ENCODE results near the gene TRIM60.
"Not testable (repeated sequence)": the region's sequence is repeated elsewhere in the genome, so short reads cannot be mapped to it uniquely, and the experiment has no call there.

Gene TRIM60
- 0 reads per million in 4 experiments for total RNA-seq

GRCh38 chr4:165031436-165032211 lies at the start of gene TRIM60:
TSS of gene TRIM60 (plus strand) at chr4:165031999. CDS start at chr4:165040073, 8,074 bp downstream.
- no peak for DNase-seq

GRCh38 chr4:164989471-164989870 lies 42.3 kb upstream of the TRIM60 start:
- DNase-seq = no peak

DNA sequence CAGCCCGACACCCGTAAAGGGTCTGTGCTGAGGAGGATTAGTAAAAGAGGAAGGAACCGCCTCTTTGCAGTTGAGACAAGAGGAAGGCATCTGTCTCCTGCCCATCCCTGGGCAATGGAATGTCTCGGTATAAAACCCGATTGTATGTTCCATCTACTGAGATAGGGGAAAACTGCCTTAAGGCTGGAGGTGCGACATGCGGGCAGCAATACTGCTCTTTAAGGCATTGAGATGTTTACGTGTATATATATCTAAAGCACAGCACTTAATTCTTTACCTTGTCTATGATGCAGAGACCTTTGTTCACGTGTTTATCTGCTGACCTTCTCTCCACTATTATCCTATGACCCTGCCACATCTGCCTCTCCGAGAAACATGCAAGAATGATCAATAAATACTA lies 41.0 kb upstream of the TRIM60 start:
- not testable (repeated sequence) for DNase-seq

DNA sequence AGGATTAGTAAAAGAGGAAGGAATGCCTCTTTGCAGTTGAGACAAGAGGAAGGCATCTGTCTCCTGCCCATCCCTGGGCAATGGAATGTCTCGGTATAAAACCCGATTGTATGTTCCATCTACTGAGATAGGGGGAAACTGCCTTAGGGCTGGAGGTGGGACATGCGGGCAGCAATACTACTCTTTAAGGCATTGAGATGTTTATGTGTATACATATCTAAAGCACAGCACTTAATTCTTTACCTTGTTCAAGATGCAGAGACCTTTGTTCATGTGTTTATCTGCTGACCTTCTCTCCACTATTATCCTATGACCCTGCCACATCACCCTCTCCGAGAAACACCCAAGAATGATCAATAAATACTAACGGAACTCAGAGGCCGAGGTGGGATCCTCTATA lies 35.7 kb upstream of the TRIM60 start:
- DNase-seq = not testable (repeated sequence)

DNA sequence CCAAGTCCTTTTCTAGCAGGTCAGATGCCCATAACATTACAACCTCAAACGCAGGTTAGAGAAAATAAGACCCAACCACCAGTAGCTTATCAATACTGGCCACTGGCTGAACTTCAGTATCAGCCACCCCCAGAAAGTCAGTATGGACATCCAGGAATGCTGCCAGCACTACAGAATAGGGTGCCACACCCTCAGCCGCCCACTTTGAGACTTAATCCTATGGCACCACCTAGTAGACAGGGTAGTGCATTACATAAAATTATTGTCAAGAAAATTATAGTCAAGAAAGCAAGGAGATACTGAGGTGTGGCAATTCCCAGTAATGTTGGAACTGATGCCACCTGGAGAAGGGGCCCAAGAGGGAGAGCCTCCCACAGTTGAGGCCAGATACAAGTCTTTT lies 34.5 kb upstream of the TRIM60 start:
- no peak for DNase-seq

- DNase-seq = no peak
Observed at GRCh38 chr4:164997941-164998340, 33.9 kb upstream of the TRIM60 start.

DNA sequence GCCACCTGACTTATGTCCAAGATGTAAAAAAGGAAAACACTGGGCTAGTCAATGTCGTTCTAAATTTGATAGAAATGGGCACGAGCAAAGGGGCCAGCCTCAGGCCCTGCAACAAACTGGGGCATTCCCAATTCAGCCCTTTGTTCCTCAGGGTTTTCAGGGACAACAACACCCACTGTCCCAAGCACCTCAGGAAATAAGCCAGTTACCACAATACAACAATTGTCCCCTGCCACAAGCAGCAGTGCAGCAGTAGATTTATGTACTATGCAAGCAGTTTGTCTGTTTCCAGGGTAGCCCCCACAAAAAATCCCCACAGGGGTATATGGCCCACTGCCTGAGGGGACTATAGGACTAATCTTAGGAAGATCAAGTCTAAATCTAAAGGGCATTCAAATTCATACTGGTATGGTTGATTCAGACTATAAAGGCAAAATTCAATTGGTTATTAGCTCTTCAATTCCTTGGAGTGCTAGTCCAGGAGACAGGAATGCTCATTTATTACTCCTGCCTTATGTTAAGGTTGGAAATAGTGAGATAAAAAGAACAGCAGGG lies 33.2 kb upstream of the TRIM60 start:
- not testable (repeated sequence) for DNase-seq

DNA sequence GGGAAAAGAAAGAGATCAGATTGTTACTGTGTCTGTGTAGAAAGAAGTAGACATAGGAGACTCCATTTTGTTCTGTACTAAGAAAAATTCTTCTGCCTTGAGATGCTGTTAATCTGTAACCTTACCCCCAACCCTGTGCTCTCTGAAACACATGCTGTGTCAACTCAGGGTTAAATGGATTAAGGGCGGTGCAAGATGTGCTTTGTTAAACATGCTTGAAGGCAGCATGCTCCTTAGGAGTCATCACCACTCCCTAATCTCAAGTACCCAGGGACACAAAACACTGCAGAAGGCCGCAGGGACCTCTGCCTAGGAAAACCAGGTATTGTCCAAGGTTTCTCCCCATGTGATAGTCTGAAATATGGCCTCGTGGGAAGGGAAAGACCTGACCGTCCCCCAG lies 29.8 kb upstream of the TRIM60 start:
- DNase-seq = not testable (repeated sequence)

GRCh38 chr4:165005352-165005925 lies 26.4 kb upstream of the TRIM60 start:
- no peak for DNase-seq

- no peak for DNase-seq
Observed at GRCh38 chr4:165006456-165006855, 25.3 kb upstream of the TRIM60 start.

- no peak for DNase-seq
Observed at GRCh38 chr4:165006886-165007285, 24.9 kb upstream of the TRIM60 start.

- no peak for DNase-seq
Observed at GRCh38 chr4:165009493-165010227, 22.1 kb upstream of the TRIM60 start.

DNA sequence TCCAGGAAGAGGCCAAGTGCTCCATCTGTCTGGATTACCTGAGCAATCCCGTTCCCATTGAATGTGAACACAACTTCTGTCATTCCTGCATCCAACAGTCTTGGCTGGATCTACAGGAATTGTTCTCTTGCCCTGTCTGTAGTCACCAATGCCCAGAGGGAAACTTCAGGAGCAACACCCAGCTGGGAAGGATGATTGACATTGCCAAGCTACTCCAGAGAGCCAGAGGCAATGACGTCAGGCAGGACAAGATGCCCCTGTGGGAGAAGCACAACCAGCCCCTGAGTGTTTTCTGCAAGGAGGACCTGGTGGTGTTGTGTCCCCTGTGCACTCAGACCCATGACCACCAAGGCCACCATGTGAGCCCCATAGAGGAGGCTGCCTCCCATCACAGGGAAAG lies 21.3 kb upstream of the TRIM60 start:
- DNase-seq = no peak

DNA sequence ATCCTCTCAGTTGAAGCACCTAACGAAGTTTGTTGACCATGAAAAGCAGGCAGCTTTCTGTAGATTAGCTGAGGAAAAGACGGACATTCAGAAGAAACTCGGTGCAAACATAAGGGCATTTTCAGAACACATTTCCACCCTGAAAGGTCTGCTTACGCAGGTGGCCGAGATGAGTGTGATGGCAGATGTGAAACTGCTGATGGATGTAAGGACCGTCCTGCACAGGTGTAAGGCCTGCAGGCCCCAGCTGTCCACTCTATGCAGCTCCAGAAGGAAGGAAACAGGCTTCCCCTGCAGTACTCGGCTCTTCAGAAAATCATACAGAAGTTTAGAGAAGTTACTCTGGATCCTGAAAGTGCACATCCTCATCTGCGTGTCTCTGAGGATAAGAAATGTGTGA lies 20.8 kb upstream of the TRIM60 start:
- DNase-seq = no peak

- no peak for DNase-seq
Observed at GRCh38 chr4:165011403-165011802, 20.4 kb upstream of the TRIM60 start.

GRCh38 chr4:165013691-165014090 lies 18.1 kb upstream of the TRIM60 start:
- no peak for DNase-seq

- DNase-seq = no peak
Observed at GRCh38 chr4:165016971-165017370, 14.8 kb upstream of the TRIM60 start.

DNA sequence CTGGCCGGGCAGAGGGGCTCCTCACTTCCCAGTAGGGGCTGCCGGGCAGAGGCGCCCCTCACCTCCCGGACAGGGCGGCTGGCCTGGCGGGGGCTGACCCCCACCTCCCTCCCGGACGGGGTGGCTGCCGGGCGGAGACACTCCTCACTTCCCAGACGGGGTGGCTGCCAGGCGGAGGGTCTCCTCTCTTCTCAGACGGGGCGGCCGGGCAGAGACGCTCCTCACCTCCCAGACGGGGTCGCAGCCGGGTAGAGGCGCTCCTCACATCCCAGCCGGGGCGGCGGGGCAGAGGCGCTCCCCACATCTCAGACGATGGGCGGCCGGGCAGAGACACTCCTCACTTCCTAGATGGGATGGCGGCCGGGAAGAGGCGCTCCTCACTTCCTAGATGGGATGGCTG lies 11.8 kb upstream of the TRIM60 start:
- not testable (repeated sequence) for DNase-seq

DNA sequence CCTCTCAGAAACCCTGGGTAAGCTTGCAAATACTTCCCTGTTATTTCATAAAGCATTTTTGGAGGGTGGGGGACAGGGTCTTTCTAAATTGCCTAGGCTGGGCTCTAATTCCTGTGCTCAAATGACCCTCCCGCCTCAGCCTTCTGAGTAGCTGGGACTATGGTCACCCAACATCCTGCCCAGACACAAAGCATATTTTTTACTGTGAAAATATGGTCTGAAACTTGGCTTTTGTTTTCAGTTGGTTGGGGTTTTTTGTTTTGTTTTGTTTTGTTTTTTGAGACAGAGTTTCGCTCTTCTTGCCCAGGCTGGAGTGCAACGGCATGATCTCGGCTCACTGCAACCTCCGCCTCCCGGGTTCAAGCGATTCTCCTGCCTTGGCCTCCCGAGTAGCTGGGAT lies 6.0 kb upstream of the TRIM60 start:
- not testable (repeated sequence) for DNase-seq

GRCh38 chr4:165027762-165028402 lies 3.9 kb upstream of the TRIM60 start:
- DNase-seq = no peak

DNA sequence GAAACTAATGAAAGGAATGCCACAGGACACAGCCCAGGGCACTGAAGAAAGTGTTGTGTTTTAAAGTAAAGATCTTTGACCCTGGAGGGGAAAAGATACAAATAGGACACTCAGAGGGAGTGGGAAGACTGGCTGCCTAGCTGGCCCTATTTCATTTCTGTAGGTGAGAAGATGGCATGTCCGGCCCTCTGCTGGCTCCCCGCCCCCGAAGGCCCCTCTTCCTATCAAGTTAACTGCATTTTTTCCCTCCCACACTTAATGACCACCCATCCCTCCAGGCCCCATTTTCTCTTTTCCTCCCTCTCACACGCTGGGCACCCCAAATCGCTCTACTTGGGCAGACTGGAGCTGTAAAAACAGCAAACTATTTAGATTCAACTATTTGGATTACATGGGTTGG lies 16.4 kb downstream of the TRIM60 start:
- DNase-seq = no peak

DNA sequence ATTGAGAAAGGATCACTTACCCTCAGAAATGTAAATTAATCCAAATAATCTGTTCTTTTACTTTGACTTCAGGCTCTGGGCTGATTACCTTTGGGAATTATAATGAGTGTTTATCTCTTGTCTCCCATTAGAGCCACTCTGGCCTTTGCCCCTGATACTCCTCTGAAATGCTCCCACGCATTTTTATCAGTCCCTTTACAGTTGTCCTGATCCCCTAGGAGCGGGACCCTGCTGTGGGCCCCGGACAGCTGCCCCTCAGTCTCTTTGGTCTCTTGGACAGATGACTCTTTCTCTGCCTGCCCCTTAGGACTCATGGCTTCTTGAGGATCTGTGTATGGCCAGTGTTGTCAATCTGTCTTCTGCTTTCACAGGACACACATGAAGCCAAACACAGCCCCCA lies 20.8 kb downstream of the TRIM60 start:
- DNase-seq = no peak

- no peak for DNase-seq
Observed at GRCh38 chr4:165053645-165054044, 21.8 kb downstream of the TRIM60 start, which contains the start of gene TRIM75. TSS of gene TRIM75 (plus strand) at chr4:165053866. CDS start at chr4:165059148, 5,282 bp downstream.

All from effector CD8-positive, alpha-beta T cell (primary cell).